OCI-M2 (cell line): Measurements from ENCODE around the gene CACNA1C.

ENCODE experiments used
- DNase-seq: peaks from one replicate; lab custom pipeline; 2025; ENCODE audit not compliant: unreplicated experiment; lab: John Stamatoyannopoulos, UW

CACNA1C gene

GRCh38 chr12:2052826-2053678 is at the start of gene CACNA1C:
CACNA1C (plus strand) TSS chr12:2052987; CDS start chr12:2053563, 576 bp downstream.
- no peak for DNase-seq

GRCh38 chr12:2003676-2004112 is 49.1 kb upstream of the CACNA1C start:
- no peak for DNase-seq

GRCh38 chr12:2004113-2004929 is 48.5 kb upstream of the CACNA1C start, which contains the start of gene DCP1B:
DCP1B (minus strand) TSS chr12:2004457; CDS start chr12:2004431, 26 bp downstream.
- DNase-seq, result no peak

GRCh38 chr12:2008677-2009076 is 44.1 kb upstream of the CACNA1C start:
- no peak for DNase-seq

- DNase-seq, result no peak
Measured at GRCh38 chr12:2009623-2010022, 43.2 kb upstream of the CACNA1C start.

GRCh38 chr12:2011643-2012607 is 40.9 kb upstream of the CACNA1C start:
- no peak for DNase-seq

GRCh38 chr12:2013086-2013485 is 39.7 kb upstream of the CACNA1C start:
- DNase-seq, result no peak

- DNase-seq, result no peak
Measured at GRCh38 chr12:2013527-2014223, 39.1 kb upstream of the CACNA1C start.

- no peak for DNase-seq
Measured at GRCh38 chr12:2014231-2014630, 38.6 kb upstream of the CACNA1C start.

- DNase-seq, result no peak
Measured at GRCh38 chr12:2016862-2017545, 35.8 kb upstream of the CACNA1C start.

GRCh38 chr12:2017546-2018337 is 35.0 kb upstream of the CACNA1C start:
- DNase-seq, result no peak

GRCh38 chr12:2018391-2018790 is 34.4 kb upstream of the CACNA1C start:
- no peak for DNase-seq

- DNase-seq, result no peak
Measured at GRCh38 chr12:2019126-2019525, 33.7 kb upstream of the CACNA1C start.

- DNase-seq, result no peak
Measured at GRCh38 chr12:2020511-2020910, 32.3 kb upstream of the CACNA1C start.

GRCh38 chr12:2023365-2023764 is 29.4 kb upstream of the CACNA1C start:
- no peak for DNase-seq

- DNase-seq, result no peak
Measured at GRCh38 chr12:2027351-2027750, 25.4 kb upstream of the CACNA1C start.

GRCh38 chr12:2029851-2030250 is 22.9 kb upstream of the CACNA1C start:
- DNase-seq, result no peak

GRCh38 chr12:2032506-2032905 is 20.3 kb upstream of the CACNA1C start:
- no peak for DNase-seq
